Stimulated activated CD4-positive, alpha-beta T cell treated with anti-CD3 and anti-CD28 coated beads, Interleukin-4, amount 100 ng/mL, for 4 hours (primary cell): Measurements from ENCODE around the gene FARP1.

ENCODE experiments used
- DNase-seq, 2 experiments: peaks; one replicate each; pipeline ENCODE4 v3.0.0-alpha.2; 2020

Gene FARP1

DNA sequence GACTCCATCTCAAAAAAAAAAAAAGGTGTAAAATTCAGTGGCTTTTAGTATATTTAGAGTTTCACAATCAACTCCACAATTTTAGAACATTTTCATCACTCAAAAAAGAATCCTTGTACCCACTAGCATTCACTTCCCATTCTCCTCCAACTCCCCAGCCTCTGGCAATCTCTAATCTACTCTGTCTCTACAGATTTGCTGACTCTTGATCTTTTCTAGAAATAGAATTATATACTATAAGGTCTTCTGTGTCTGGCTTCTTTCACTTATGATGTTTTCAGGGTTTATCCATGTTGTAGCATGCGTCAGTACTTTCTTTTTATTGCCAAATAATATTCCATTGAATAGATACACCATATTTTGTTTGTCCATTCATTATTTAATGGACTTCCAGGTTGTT lies 8.0 kb upstream of the FARP1 start:
- no peak for DNase-seq

DNA sequence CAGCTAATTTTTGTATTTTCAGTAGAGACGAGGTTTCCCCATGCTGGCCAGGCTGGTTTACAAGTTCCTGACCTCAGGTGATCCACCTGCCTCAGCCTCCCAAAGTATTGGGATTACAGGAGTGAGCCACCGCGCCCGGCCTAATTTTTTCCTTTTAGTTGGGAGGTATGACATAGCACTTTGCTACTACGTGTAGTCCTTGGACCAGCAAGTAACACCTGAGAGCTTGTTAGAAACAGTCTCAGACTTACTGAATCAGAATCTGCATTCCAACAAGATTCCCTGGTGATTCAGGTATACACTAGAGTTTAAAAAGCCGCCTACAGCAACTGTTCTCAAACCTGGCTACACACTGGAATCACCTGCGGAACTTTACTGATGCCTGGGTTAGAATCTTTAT lies 1.8 kb upstream of the FARP1 start:
- no peak for DNase-seq

- no peak for DNase-seq
Measured at GRCh38 chr13:98141509-98142379, 1.1 kb upstream of the FARP1 start.

- no peak for DNase-seq
Measured at GRCh38 chr13:98143157-98143553, 261 bp downstream of the FARP1 start.

DNA sequence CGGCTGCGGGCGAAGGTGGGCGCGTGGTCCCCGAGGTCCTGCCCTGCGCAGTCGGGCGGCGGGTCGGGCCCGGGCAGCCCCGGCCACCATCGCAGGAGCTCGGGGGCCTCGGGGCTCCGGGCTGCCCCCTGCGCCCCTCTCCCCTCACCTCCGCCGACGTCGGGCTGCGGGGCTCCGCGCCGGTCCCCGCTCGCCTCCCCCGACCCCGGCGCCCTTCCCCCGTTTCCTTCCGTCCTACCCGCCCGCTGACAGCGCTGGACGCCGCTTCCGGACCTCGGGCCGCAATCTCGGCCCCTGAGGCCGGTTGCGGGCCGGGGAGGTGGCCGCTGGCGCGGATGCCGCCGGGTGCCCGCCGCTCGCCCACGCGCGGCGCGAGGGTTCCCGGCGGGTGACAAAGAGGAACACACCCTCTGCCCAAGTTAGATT lies 720 bp downstream of the FARP1 start:
- no peak for DNase-seq

DNA sequence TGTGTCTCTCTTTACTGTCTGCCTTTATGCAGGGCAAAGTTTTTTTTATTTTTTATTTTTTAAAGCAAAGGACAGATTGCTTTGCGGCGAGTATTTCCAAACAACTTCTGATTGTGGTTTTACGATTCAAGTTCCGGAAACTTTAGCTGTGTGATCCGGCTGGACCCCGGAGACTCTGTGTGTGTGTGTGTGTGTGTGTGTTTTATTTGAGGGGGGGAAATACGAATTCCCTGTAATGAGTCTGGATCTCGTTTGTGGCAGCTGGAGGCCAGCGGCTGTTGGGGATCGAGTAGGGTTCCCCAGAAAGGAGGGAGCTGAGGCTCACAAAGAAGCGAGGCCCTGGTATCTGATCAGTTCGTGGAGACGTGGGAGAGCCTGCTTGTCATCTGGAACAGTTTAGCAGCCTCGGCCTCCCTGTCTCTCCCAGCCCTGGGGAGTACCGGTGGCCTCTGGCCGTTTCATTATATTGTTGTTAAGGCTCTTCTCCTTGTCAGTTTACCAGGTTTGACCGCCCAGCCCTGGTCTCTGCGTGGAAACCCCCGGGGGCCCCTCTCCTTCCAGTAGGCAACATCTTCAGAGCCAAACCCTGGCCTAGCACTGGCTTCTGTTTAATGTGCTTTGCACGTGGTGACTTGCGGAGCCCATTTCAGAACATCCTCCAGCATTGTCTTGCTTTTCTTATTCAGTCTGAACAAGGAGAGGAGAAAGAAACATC lies 1.3 kb downstream of the FARP1 start:
- no peak for DNase-seq

GRCh38 chr13:98144801-98145350 lies 2.0 kb downstream of the FARP1 start:
- DNase-seq: no peak

DNA sequence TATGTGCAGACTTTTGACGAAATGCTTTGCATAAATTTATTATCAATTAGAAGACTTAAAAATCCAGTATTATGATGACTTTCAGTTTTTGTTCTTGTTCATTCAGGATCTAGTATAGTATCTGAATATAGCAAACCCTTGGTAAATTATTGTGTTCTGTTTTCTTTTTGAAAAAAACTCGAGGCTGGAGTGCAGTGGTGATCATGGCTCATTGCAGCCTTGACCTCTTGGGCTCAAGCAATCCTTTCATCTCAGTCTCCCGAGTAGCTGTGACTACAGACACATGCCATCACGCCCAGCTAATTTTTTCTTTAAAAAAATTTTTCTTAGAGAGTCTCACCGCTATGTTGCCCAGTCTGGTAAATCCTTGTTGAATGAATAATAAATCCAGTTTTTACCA lies 4.6 kb downstream of the FARP1 start:
- no peak for DNase-seq

- no peak for DNase-seq
Measured at GRCh38 chr13:98150832-98151479, 8.1 kb downstream of the FARP1 start.

GRCh38 chr13:98155475-98156109 lies 12.7 kb downstream of the FARP1 start:
- DNase-seq: no peak

GRCh38 chr13:98156259-98156658 lies 13.4 kb downstream of the FARP1 start:
- DNase-seq: no peak

DNA sequence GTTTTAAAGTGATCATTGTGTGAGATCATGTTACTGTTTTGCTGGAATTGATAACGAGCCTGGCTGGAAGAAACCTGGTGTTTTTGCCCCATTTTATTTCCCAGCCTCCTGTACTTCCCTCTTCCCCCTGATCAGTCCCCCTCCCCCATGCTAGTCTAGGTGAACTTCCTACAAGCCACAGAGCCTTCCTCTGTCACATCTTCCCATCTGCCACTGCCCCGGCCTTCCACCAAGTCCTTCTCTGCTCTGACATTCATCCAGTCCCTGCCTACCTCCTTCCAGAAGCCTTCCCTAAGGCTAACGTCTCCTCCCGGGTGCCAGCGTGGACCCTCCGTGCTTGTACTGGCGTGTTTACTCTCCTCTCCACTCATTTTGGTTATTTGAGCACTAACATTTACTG lies 14.3 kb downstream of the FARP1 start:
- DNase-seq: no peak

DNA sequence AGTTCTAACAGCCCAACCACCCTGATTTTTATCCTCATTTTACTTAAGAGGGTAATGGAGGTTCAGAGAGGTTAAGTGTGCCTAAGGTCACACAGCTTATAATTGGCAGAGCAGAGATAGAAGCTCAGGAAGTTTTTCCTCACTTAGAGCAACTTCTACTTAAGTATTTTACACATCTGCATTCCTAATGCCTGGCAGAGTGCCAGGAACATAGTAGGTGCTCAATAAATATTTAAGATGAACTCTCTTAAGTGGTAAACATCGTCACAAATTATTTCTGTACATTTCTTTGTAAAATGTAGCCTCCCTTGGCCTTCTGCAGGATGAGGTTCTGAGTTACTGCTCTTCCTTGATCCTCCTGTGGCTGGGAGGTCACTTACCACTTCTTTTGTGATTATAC lies 14.7 kb downstream of the FARP1 start:
- no peak for DNase-seq

GRCh38 chr13:98158172-98158899 lies 15.4 kb downstream of the FARP1 start:
- DNase-seq: no peak

DNA sequence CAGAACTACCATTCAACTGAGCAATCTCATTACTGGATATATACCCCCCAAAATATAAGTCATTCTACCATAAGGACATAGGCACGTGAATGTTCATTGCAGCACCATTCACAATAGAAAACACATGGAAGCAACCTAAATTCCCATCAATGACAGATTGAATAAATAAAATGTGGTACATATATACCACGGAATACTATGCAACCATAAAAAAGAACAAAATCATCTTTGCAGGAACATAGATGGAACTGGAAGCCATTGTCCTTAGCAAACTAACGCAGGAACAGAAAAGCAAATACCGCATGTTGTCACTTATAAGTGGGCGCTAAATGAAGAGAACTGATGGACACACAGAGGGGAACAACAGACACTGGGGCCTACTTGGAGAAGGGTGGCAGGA lies 20.0 kb downstream of the FARP1 start:
- no peak for DNase-seq

GRCh38 chr13:98169331-98169730 lies 26.4 kb downstream of the FARP1 start:
- DNase-seq: no peak

GRCh38 chr13:98171900-98172589 lies 29.2 kb downstream of the FARP1 start:
- DNase-seq: no peak

DNA sequence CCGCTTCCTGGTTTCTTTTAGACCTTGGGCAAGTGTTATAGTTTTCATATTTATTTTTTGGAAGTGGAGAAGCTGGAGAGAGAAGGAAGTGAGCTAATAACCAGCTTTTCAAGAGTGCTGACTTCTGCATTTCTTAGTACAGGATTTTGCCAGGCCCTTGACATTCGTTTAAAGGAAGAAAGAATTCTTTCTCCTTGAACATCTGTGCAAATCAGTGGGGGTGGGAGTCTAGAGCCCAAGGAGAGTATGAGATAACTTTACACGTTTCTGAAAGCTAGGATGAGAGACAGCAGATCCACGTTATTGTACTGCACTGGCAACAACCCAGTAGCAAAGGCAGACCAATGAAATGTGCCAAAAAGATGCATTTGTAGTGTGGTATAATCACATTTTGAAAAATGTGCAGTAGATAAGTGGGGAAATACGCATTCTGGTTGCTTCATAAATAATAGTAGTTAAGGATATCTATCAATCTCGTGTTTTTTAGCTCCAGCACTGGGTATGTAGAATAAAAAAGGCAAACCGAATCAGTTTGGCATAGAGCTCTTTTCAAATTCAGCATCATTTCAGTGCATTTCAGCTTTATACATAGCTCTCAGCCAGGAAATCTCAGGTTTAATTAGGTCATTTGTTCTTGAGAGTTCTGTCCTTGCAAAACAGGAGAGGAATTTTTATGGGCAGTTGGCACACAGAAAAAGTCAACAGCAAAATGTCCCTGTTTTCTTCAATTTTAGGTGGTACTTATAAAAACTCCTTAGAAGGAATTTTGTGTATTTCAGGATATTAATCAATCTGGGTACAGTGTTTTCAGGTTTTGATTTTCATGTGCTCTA lies 29.9 kb downstream of the FARP1 start:
- no peak for DNase-seq

DNA sequence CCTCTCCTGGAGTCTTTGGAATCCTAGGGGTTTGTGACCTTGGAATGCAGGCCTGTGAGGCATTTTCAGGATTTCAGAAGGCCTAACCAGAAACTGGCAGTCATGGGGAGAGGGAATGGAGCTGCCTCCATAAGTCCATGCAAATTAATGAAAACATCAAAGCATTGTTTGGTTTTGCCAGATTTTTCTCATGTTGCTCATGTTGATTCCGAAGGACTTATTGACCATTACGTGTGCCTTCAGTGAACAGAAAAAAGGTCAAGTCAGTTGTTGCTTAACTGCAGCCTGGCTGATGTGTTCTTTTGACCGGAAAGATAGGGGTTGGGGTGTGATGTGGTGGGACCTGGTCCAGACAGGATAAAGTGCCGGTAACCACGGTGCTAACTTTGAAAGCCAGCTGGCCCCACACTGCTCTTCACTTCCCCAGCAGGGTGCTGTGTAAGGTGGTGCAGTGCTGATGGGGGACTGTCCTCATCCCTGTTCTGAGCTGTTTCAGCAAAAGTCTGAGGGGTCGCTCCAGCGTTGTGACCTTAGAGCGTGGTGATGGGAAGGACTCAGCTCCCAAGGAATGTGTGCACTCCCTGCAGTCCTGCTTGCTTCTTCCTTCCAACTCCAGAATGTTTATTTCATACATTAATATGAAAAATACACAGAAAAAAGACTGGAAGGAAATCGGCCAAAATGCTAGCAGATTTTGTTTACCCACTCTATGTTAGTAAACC lies 30.7 kb downstream of the FARP1 start:
- no peak for DNase-seq

DNA sequence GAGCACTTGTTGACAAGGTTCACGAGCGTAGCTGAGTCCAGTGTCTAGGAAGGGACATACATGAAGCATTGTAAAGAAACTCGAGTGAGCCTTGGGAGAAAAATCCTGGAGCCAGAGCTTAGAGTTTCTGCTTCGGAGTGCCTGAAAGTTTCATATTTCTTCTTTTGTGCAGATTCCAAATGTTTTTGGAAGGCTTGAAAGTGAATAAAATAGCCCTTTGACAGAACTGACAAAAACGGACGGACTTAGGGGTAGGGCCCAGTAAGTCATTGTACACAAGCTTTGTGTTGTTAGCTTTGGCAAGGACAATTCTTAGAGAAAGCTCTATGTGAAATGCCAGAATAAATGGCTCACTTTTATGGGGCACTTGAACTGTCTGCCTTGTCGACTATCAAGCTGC lies 31.4 kb downstream of the FARP1 start:
- DNase-seq: no peak
